HG03575 (cell line): Measurements from ENCODE around the gene C1QTNF12.

Source experiments
- ATAC-seq: cut with Tn5 transposase; IDR thresholded peaks from one replicate; pipeline ENCODE4 v1.9.1; 2021; ENCODE audit not compliant: unreplicated experiment, insufficient number of reproducible peaks, low FRiP score; ENCODE audit errors: extremely low read depth

Gene C1QTNF12

DNA sequence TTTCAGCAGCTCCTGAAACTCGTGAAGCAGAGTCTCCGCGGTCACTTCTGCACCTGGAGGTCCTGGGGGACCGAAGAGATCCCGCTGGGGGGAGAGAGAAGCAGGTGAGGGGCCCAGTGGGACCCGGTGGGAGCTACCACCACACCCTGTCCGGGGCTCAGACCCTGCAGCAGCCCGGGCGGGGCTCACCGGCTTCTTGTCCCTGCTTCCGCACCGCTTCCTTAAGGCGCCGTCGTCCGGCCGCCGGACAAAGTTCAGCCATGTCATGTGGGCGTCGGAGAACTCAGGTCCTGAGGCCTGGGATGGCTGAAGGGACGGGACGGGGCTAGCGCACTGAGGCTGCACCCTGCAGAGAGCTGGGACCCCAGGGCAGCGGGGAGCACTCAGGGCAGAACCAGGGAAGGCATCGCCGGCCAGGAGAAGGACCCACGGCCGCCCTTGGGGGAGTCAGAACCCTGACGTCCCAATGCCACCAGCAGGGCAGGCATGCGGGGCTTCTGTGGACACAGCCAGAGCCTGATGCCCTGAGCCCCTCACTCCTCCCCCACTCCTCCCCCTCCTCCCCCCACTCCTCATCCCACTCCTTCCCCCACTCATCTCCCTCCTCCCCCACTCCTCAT, 2.2 kb downstream of the C1QTNF12 start:
- ATAC-seq: no peak

DNA sequence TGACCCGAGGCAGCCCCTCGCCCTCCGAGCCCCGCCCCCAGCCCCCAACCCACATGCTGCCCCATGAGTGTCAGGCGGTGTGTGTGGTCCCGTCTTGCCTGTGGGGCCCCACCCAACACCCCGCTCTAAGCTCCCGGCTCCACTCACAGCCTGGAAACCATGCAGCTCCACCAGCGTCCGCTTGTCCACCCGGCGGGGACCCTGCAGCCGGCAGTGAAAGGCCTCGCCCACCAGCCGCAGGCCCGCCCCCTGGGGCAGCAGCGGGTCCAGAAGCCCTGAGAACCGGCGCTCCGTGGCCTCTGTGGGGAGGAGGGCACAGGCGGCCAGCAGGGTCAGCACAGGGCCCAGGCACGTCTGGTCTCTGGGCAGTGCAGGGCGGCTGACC, 2.7 kb downstream of the C1QTNF12 start:
- ATAC-seq: no peak

DNA sequence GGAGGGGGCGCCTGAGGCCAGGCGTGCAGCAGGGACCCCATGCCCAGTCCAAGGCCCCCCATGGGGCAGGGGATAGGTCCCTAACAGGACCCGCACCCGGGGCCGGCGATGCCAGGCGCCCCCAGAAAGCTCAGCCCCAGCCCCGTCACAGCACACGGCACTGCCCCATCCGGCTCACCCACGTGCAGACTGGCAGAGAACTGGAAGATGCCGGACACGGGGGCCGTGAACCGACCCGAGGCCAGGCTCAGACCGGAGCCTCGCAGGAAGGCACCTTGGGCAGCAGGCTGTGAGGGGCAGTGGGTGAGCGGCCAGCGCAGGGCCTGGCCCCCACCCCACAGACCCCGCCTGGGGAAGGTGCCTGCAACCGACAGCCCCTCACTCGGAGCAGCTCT, 3.3 kb downstream of the C1QTNF12 start:
- ATAC-seq: no peak

DNA sequence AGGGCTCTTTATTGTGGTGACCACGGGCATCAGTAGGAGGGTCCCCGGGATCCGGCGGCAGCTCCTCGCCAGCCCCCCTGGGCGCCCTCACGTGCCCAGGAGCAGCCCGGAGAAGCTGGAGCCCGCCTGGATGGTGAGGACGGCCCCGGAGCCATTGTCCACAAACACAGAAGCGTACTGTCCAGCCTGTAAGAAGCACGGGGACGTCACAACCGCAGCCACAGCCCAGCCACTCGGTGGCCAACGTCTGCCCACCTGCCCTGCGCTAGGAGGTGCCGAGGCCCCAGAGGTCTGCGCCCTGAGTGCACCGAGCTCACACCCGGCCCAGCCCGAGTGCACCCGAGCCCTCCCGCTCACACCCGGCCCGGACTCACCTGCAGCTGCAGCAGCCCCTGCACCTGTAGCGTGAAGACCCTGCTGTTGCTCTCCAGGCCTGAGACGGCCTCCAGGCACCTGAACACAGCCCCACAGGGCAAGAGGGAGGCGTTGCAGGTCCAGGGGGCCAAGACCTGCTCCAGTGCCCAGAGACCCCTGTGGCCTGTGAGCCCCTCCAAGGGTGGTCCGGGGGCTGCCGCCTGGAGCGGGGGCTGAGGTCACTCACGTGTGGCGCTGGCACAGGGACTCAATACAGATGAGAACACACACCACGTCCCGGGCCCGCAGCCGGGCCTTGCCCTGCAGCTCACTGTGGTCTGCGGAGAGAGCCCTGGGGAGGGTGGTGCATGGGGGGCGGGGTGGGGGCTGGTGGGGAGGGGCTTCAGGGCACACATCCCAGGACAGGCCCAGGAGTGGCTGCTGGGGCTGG, 3.9 kb downstream of the C1QTNF12 start:
- no peak for ATAC-seq

DNA sequence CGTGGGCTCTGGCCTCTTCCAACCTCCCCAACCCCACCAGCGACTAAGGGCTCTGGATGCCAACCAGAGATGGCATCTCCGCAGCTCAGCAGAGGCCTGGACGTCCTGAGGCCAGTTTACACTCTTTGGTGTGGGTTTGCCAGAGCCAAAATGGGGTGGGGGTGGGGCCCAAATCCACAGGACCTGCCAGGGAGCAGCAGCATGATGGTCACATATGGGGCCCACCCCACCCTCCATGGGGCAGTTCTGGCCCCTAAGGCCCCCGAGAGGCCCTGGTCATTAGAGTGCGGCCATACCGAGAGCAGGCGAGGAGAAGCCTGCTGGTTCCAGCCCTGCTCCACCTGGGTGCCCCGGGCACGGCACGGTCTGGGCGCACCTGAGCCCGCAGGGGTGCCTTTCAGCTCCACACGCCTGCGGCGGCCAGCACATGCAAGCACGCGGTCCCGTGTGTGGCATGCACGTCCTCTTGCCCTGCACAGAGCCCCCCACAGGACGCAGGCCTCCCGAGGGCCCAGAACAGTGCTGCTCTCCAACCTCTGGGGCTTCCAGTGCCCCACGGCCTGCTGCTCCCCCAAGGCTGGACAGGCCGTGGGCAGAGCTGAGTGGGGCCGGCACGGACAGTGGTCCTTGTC, 4.8 kb downstream of the C1QTNF12 start:
- no peak for ATAC-seq

DNA sequence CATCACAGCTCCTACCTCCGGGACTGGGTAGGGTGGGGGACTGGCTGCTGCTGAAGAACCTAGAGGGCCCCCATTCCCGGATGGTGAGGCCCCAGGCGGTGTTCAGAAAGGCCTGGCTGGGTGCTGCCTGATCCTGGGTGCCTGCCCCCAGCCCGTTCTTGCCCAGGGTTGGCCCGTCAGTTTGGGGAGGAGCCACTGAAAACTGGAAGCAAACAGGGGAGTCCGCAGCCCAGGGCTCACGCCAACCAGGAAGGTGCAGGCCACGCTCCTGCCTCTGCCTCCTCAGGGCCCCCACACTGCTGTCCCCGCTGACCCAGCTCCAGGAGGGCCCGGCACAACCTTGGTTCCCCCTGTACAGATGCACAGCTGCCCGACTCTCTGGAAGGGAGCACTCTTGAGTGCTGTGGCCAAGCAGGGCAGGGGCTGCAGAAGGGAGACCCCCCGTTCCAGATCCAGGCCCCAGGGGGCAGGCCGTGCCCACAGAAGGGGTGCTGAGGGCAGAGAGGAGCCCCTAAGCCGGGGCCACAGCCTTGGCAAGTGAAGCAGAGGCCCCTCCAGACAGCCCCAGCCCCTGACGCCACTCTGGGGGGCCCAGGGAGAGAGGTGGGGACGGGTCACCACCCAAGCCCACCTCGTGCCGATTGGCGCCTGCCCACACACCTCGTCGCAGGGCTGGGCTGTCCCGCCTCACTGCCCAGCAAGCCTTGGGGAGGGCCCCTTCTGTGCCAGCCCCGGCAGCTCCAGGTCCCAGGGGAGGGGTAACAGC, 5.5 kb downstream of the C1QTNF12 start:
- ATAC-seq: no peak

DNA sequence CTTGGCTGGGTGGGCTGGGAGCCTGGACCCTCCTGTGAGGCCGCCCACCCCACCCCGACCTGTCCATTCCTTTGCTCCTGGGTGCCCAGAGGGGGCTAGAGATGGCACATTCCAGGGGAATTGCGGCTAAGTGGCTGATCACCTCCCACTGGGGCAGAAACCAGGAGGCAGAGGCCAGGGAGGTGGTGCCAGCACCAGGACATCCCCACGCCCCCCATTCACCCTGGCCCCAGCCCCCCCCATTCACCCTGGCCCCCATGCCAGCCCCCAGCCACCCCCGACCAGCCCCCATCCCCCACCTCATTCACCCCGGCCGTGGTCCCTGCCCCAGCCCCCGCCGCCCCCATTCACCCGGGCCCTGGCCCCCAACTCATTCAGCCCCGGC, 6.2 kb downstream of the C1QTNF12 start:
- ATAC-seq: no peak

DNA sequence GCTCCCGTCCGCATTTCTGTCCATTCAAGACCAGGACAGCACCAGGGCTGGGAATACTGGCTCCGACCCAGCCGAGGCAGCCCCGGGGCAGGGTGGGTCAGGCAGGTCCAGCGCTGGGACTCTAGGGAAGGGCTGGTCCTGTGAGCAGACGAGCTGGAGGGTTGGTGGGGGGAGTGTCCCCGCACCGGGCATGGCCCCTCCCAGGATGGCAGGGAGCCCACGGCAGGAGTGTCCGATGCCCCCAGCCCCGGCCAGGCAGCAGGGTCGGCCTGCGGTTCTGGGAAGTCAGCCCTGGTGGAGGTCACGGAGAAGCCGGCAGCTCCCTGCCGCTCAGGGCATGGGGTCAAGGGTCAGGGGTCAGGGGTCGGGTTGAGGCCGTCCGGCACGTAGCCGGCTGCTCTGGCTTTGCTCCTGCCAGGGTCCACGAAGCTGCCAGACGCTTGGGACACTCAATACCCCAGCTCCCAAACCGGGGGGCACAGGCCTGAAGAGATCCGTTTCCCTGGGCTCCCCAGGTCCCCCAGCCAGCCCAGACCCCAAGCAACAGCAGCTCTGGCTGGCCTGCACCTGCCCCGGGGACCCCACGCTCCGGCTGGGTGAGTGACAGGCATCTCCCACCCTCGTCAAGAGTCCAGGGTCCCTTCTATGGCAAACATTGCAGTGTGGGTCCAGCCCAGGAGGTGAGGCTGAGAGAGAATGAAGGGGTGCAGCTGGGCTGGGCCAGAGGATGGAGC, 6.7 kb downstream of the C1QTNF12 start:
- no peak for ATAC-seq

DNA sequence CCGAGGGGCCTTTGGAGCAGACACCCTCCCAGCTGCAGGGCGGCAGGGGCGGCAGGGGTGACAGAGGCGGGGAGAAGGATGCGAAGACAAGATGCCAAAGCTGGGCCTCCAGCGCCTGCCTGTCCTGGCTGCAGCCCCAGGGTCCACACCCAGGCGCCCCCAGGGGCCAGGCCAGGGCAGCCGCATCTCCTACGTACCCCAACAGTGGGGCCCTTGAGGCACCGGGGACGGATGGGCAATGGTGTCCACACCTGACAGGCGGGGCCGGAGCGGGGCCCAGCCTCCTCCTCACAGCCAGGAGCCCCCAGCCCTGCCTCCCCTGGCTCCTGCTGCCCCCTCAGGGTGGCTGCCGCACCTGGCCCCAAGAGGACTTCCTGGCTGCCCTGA, 7.3 kb downstream of the C1QTNF12 start:
- no peak for ATAC-seq

DNA sequence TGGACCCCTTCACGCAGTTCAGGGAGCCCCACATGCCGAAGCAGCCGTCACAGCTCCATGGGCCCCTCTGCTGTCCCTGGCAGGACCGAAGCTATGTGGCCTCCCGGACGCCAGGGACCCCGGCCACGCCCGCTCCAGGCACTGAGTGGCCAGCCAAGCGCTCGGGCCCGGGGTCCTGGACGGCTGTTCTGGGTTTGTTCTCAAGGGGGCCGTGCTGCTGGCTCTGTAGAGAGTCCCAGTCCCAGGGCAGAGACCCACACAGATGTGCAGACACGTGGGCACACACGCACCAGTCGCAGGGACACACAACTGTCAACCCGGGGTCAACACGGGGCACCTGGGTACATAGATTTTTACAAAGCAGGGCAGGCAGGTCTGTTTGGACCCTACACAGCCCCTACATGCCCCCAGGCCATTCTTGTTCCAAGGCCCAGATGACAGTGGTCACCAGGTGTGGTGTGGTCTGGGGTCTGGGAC, 7.8 kb downstream of the C1QTNF12 start:
- no peak for ATAC-seq

DNA sequence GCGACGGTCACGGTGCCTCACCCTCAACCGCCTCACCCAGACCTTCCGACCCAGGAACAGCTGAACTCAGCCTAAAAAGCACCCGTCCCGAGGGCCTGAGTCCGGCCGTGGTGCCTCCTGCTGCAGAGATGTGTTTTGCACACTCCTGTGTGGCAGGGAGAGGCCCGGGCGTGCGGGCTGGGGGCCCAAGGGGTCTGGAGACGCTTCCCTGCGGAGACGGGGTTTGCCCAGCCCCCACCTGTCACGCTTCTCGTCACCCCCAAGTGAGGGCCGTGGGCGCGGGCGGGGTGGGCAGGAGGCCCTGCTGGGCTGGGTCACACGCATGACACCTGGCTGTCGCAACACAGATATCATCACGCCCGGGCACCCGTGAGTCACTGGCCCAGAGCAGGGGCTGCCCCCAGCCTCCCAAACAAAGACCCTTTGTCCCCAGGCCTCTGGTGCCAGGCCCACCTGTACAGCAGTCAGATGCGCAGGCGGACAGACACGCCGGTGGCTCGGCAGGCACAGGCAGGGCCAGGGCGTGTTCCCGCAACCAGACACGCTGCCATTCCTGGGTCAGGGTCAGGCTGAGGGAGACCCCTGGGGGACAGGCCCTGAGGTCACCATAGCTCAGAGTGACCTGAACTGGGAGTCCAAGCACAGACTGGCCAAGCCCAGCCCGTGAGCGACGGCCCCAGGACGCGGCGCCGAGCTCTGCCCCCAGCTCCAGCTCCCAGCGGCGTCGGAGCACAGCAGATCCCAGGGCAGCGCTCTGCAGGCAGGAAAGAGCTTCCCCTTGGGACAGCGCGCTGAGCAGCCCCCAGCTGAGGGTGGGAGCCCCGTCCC, 8.4 kb downstream of the C1QTNF12 start:
- no peak for ATAC-seq

DNA sequence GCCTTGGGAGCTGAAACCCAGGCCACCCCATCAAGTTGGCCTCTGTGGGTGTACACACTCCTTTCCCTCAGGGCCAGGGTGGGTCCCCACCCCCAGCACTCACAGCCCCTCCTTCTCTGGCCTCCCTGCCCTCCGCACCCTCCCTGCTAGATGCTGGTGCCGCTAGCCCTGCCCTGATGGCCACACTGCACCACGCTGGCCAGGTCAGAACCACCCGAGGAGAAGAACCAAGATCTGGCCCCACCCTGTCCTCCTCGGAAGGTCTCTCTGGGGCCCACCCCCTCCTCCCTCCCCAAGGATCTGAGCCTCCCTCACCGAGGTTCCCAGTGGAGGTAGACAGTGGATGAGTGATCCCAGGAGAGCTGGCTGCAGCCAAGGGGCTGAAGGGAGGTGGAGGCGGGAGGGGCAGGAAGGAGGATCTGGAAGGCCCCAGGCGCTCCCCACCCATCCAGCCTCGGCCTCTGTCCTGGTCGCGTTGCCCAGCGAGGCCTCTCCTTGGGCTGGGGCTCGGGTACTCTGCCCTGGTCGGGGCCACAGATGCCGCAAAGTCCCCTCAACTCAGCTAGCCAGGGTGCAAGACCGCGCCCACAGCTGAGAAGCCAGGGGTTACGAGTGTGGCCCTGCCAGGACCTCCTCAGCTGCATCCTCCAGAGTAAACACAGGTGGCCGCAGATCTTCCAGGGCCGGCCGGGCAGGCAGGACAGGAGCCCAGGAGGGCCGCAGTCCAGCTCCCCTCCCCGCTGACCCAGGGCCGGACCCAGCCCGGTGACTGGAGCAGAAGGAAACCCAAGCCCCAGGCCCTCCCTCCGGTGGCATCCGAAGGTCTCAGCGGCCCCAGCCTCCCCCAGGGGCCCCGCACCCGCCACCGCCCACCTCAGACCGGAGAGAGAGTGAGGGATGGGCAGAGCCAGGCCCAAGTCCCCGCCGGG, 9.3 kb downstream of the C1QTNF12 start:
- ATAC-seq: no peak

DNA sequence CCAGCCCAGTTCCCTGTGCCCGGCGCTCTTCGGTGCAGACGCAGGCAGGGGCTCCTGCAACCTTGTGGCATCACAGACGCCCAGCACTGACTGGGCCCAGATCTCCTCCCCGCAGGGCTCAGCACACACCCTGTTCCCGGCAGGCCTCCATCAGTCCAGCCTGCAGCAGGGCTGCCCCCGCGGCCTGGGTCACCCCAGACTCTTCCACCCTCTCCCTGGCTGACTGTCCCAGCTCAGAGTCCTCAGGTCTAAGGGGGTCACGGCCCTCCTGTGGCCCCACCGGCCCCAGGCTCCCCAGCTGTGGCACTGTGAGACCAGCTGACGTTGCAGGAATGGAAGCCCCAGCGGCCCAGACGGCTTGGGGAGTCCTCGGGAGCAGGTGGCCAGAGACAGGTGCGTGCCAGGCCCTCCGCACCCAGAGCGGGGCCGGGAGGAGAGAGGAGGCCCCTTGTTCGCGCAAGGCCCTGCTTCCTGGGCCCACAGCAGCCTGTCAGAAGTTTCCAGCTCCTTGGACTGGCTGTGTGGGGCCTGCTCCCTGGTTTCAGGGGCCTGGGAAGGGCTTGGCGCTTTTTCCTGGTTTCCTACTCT, 10.3 kb downstream of the C1QTNF12 start:
- ATAC-seq: no peak

DNA sequence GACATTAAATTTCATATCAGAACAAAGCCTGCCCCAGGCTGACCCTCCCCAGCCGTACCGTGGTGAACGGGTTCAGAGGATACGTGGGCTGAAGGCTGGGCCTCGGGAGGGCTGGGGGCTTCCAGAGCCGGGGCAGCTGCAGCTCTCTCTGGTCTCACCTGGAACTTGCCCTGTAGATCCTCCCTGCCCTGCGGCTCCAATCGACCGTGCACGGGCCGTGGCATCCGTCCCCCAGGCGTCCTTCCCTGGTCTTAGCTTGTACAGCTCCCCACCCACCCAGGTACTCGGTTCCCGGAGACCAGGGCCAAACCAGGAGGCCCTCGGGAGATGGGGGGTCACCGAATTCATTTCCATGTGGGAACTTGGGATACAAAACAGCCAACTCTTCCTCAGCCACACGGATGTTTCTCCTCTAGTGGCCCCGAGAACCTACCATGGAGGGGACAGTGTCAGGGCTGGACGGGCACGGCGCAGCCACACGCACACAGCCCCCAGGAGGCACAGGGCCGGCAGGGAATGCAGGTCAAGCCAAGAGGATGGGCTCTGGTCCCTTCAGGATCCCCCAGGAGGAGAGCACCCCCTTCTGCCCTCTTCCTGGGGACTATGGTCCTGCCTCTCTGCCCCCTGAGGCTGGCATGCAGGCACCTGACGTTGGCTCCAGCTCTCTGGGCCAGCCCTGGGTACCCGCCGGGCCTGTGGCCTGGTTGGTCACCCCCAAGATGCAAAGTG, 11.3 kb downstream of the C1QTNF12 start:
- ATAC-seq: no peak

DNA sequence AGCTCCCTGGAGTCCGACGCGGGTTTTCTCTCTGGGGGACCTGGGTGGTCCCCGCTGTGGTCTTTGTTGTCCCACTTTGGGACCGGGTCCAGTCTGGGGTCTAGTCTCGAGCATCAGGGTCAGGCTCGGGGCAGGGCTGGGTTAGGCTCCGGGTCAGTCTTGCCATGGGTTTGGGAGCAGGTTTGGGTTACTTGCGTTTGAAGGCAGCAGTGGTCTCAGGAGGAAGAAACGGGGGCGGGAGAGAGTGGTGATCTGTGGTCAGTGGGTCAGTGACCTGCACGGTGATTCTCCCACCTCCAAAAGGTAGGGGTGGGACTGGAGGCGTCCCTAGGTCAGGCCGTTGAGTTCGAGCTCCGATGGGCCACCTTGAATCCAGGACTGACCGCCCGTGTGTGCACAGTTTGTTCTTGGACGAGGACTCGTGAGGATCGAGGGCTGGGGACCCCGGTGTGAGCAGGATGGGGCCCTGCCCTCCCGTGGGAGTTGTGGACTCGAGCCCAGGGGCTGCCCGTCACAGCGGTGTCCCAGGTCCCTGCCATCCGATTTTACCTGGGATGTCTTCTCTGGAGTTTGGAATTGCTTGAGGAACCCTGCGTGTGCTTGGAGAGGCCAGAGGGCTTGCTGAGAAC, 12.2 kb downstream of the C1QTNF12 start:
- ATAC-seq: no peak

DNA sequence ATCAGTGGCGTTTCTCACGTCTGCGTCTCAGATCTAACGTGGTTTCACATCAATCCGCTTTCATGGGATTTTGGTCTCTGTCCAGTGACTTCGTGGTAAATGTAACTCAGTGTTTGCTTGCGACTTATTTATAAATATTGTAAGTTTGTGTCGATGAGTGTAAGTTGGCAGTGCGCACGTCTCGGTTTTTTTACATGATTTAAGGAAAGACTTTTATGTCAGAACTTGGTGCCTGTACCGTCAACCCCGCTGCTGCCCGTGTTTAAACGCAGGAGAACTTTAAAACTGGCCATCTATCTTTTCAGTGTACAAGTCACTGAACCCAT, 13.0 kb downstream of the C1QTNF12 start:
- no peak for ATAC-seq
